AG20443 (cell line): Measurements from ENCODE around the gene CCNH.

Experiments
- DNase-seq: peaks from one replicate; pipeline ENCODE4 v3.0.0; 2012; ENCODE audit warnings: low spot score, mixed read lengths

Gene CCNH

DNA sequence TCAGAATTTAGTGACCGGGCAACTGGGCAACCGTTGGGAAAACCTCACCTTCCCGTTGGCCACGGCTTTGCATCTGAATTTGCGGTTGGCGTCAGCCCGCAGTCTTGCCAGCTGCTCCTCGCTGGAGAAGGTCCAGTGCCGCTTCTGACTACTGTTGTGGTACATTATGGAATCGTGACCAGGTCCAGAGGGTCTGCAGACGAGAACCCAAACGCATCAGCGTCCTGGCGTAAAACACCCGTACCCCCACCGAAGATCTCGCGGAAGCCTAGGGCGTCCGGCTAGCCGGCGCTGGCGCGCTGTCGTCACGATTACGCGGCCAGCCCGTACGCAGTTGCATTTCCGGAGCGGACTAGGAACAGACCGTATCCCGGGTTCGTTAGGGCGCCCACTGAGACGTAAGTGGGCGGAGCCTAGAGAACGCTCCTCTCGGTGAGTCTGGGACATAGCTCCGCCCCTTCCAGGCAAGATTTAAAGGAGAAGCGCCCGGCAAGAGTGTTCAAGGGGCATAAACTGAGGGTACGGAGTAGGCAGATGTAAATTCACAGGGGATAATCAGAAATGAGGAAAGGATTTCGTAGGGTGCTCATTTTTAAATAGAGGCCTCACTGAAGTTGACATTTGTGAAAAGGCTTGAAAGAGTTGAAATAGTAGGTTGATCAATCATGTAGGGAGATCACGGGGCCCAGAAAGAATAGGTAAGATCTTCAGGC, at the start of gene CCNH:
Gene CCNH, minus strand, starts transcription at position 301 of the 713 bp plus-strand sequence. Its CDS starts 136 bp downstream, at position 165.
- DNase-seq, result peak; percentile 97

DNA sequence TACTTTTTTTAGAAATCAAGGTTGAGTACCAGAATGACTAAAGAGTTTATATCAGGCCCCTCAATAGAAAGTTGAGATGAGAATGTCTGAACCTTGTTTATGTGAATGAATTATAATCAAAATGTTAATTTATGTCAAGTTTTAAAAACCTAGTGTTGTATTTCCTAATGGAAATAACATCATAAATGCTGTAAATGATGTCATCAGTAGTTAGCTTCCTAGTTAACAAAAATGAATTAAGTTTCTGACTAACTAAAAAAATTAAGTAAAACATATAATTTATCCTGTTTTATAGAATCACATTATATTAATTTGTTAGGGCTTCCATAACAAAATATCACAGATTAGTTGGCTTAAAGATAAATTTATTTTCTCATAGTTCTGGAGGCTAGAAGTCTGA, 45.0 kb upstream of the CCNH start:
- DNase-seq, result no peak

DNA sequence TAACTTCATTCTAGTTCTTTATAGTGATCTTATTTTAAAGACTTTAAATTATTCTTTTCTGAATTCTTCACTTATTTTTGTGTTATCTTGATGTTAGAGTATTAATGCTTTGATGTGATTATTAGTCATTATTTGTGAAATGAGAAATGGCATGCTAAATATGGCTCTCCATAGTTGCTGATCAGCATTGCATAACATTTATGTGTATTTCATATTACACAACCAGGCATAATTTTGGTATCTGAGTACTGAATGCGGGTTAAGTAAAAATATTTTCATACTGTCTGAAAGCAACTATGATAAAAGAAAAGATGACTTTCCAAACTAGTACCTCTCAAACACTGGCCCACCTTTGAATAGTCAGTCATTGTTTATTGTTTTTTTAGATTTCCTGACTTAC, 41.1 kb upstream of the CCNH start:
- DNase-seq, result no peak

DNA sequence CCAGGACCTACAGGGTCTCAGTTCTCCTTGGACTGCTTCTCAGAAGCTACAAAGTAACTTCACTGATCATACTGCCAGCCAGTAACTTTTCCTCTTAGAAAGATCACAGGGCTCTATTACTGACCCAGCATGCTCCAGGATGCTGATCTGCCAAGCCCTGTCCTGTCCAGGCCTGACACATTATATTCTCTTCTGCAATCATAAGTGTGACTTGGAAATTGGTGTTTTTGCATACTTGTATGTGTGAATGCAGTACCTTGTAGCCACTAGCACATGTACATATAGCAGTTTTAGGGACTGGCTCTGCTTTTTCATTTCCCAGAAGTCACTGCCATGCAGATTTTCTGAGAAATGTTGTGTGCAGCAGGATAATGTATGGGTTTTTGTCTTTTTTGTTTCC, 40.1 kb upstream of the CCNH start:
- no peak for DNase-seq

DNA sequence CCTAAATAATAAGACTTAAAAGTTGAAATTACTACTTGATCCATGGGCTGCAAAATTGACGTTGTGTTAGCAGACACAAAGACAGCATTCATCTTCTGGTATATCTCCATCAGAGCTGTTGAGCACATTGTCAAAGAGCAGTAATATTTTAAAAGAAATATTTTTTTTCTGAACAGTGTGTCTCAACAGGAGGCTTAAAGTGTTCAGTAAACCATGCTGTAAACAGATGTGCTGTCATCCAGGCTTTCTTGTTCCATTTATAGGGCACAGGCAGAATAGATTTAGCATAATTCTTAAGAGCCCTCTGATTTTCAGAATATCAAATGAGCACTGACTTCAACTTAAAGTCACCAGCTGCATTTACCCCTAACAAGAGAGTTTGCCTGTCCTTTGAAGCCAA, 29.7 kb upstream of the CCNH start:
- no peak for DNase-seq

DNA sequence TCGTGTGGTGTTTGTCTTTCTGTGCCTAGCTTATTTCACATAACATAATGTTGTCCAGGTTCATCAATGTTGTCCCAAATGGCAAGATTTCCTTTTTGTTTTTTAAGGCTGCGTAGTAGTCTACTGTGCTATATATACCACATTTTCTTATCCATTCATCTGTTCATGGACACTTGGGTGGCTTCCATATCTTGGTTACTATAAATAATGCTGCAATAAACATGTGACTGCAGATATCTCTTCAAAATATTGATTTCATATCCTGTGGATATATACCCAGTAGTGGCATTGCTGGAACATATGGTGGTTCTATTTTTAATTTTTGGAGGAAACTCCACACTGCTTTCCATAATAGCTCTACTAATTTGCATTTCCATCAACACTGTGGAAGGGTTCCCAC, 25.5 kb upstream of the CCNH start:
- DNase-seq, result no peak

DNA sequence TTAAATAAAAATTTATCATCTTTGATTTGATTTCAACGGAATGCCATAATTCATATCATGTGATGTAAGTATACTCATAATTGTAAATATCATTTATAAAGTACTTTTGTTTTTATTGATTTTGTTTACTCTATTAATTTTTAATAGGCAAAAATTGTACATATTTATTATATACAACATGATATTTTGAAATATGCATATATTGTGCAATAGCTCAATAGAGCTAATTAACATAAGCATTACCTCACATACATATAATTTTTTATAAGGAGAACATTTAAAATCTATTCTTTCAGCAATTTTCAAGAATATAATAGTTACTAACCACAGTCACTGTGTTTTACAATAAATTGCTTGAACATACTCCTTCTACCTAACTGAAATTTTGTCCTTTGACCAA, 25.0 kb upstream of the CCNH start:
- DNase-seq, result no peak

DNA sequence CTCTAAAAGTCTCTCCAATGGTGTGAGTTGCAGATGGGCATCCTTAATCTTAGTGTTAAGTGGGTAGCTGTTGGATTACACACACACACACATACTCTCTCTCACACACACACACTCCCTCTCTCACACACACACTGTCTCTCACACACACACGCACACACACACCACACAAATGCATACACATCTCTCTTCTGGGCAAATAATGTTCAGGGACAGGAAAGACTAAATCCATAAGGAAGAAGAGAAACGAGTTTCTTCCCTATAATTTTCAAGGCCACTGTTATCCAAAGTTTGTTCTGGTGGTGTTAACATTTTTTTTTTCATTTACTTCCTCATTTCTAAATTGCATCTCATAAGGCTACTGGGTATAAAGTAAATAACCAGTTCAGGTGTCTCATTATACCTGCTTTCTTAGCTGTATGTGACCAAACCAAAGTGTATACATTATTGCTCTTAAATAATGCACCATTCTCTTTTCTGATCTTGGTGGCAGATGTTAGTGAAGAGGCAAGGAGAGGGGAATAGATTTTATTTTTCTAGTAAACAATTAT, 22.5 kb upstream of the CCNH start:
- DNase-seq, result no peak

DNA sequence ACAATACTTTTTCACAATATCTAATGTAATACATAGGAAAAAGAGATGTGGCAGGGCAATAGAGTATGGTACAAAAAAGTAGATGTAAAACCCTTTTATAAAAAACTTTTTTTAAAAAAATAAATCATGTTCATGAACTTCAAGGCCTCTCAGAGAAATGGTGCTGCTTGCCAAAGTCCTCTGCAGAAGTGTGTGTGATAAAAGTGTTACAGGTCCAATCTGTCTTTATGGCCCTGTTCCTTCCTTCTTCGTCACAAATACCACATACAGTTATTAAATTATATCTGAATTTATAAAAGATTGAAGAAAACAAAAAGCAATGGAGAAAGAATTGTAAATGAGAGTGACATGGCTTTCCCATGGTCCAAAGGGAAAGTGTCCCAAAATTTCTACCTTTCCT, 21.7 kb upstream of the CCNH start:
- no peak for DNase-seq

DNA sequence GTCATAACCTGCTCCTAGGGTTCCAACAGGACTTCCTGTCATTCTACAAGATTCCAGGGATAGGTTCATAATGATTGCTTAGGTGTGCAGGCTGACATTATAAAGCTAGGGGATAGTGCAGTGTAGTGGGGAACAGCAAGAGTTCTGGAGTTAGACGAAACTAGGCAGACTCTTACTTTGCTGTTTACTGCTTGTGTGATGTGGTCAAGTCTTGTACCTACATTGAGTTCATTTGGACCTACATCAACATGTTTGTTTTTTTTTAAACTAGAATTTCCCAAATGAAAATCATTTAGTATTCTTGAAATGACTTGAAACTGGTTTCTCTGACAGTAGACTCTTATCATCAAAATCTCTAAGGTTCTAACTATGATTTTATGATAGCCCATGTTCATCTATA, 21.2 kb upstream of the CCNH start:
- DNase-seq, result no peak

DNA sequence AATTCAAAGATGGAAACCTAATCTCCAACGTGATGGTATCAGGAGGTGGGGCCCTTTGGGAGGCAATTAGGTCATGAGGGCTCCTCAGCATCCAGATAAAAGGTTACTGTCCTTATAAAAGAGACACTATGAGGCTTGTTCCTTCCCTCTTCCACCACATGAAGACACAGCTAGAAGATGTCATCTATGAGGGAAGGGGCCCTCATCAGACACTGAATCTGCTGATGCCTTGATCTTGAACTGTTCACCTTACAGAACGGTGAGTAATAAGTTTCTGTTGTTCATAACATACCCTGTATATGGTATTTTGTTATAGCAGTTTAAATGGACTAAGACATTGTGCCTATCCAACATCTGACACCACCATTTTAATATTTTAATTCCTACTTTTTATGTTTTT, 19.7 kb upstream of the CCNH start:
- no peak for DNase-seq

DNA sequence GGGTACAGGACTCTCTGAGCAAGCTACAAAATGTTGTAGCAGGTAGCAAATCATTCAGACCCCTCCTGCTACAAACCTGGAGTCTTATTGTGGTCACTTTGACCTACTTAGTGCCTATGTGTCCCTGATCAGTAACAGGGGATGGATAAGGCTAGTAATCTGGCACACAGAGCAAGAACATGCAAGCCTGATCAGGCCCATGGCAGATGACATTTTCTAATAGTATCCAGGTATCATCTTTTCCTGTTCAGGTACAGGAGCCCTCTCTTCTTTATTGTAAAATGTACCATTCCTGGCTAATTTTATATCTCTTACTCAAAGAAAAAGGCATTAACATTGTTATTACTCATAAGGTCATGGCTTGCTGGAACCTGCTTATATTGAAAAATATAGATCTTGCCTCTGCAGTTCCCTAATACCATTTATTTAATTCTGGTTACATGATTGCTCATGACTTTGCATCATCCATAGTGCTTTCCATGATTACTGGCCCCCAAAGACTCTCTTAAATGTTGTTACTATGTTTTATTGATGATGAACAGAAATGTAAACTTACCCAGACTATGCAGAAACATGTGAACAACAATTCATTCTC, 18.2 kb upstream of the CCNH start:
- DNase-seq, result no peak

DNA sequence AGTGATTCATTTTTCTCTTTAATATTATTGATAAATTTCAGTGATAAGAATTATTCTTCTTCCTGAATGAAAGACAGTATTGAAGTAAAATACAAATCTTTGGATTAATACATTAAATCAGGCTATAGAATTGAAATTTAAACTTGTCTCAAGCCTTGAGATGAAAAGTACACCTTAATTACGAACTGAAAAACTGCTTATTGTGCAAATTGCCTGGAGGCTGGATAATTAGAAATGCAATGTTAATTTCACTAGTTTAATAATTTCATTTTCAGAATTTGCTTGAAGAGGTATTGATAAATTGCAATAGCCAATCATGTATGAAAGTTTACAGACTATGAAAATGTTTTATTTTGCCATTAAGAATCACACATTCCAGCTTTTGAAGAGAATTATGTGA, 11.0 kb upstream of the CCNH start:
- DNase-seq, result no peak

DNA sequence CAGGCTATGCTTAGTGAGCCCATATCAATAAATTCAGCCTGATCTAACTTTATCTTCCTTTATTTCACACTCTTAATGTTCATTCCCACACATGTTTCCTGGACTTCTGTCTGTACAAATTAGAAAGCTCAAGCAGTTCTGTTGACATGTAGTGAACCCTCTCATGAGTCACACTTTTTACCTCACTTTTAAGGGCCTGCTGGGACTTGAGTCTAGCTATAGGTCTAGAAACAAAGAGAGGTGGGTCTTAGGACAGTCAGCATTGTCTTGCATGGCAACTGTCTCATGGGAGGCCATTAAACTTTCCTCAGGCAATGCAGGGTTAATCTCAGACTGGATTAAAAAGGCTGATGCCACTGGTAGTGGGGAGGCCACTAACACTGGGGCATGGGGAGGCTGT, 8.6 kb upstream of the CCNH start:
- no peak for DNase-seq

DNA sequence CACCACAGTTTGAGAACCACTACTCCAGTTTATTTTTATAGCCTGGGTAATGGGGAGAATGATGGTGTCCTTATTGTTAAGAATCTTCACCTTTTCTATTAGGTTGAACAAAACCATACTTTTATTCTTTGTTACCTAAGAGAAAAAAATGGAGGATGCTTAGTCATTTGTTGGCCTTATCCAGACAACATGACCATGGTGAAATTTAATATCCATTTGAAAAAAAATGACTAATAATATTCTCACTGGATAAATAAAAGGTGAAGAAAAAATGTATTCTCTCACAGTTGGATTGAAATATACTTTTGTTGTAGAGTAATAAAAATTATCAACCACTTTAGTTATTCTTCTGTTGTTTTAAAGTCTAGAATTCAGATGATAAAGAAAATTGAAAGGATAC, 5.8 kb upstream of the CCNH start:
- no peak for DNase-seq

DNA sequence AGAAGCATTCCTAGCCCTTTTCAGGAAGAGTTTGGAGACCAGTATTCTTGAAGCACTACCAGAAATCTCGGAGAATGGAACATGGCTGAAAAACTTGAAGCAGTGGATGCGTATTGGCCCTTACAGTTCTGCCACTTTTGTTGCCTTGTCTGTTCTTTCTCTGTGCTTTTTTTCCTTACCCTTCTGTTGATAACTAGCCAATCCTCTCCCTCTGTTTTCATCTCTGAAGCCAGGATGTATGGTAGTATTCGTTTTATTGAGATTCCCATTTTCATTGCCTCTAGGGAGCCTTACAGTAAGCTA, 564 bp upstream of the CCNH start:
- no peak for DNase-seq

DNA sequence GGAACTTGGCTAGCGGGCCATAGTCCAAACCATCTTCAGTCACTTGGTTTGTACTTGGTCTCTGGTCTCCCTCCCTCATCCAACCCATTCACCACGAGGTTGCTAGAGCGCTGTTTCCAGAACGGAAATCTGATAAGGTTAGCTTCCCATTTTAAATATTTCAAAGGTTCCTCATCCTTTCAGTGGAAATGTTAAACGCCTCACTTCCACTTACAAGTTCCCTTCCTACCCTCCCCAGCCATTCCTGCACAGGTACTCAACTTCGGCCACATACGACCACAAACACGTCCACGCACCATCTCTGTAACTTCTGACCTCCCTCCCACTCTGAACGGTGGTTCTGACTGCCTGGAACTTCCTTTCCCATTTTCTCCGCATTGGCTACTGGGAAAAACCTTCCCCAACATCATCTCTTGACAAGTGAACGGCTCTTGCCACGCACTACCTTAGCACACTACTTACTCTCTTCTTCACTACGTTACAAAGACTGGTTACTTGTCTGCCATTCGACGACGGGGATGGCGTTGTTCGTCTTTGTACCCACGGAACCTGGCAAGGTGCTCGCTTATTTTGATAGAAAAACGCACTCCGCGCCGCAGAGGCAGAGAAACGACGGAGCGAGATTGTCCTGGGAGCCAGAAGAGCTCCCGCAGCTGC, 629 bp downstream of the CCNH start:
- DNase-seq, result peak; percentile 15

DNA sequence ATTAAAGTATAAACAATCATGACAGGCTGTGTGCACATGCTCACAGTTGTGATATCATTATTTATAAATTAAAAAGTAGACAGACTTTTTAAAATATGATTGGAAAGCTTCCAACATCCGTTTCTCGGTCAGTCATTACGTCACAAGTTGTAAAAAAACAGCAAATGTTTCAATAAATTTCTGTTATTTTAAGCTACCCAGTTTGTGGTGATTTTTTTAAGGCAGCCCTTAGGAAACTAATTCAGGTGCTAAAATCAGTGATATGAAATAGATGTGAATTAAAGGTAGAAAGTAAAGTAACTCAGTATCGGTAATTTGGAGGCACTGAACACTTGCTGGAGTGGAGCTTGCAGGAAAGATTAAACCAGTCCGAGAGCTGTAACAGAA, 1.2 kb downstream of the CCNH start:
- DNase-seq, result no peak

DNA sequence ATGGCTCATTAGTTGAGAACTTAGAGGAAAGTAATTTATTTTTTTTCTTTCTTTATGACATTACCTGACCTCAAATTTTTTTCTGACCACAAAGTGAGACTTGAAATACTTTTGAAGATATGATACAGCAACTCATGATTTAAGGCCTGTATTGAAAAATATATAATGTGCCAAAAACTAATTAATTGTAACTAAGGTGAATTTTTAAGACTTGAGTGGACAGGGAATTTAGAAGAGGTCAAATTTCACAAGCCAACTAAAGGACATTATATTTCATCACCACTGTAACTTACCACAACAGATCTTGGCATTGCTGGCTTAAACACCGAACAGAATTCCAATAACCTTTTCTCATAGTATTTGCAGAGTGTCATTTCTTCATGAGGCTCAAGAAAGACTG, 1.8 kb downstream of the CCNH start:
- DNase-seq, result peak; percentile 55

DNA sequence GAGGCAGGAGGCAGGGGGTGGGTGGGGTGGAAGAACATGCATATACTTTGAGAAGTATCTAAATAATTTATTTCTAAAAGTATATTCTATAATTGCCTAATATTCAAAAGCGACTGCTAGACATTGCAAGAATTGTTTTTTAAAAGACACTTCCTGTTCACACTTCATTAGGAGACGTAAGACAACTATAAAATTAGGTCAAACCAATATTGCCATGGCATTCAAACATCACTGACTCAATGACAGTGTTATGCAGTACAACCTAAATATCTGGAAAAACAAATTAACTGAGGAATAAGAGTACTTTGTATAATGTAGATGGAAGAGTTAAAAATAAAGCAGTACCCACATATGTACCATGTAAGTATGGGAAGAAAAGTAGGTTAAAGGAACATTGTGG, 4.5 kb downstream of the CCNH start:
- no peak for DNase-seq

DNA sequence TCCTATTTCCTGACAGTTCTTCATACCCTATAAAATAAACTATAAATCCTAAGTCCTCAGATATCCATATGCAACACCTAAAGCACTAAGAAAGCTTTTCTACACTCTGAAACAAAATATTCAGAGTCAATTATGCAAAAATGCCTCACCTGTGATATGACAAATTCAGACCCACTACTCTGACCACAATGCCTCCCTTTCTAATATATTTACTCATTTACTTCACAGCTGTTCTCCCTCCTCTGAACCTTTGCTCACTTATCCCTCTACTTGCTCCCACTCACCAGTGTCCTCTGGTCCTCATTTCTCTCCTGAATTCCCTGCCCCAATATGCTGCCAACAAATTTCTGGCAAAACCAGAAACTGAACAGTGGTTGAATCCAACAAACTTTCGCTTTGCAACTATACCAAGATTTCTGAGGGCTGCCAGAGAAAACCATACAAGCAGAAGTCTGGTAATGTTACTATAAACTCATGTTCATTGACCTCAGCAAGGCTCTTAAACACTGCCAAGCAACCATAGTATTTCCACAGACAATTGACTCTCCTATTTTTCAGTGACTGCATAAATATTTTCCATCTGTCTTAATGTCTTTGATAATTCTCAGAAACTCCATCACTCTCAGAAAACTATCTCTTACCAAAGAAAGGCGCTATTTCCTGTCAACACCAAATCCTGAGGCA, 7.1 kb downstream of the CCNH start:
- DNase-seq, result no peak

DNA sequence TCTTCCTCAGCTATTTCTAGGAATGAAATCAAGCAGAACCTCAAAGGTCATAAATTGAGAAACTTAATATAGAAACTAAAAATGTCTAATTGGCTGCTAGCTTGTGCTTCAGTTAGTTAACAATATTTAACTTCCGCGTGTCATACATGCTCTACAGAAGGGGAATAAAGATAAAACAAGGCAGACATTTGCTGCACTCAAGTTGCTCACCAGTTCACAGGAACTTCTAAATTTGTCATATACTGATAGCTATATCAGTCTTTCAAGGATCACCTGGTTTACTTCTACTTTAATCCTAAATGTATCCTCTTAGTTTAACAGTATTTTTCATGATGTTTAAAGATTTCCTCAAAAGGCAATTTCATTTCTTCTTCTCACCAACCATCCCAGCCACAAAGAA, 8.4 kb downstream of the CCNH start:
- no peak for DNase-seq

DNA sequence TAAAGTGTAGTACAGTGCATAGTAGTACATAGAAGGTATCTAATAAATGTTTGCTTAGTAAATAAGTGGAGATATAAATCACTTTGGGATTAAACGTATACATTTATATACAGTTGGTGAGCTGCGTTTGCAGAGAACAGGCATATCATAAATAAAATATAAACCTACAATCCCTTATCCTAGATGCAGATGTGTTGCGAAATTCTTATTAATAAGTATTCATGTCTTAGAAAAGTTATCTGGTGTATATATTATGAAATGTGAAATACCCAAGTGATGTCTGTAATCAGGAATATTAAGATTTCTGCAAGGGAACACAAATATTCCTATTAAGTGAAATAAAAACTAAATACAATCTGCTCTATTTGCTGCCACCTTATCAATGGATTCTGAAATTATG, 8.8 kb downstream of the CCNH start:
- no peak for DNase-seq
